Vagina (tissue), 2 donors: ENCODE data around the gene GSG1L. TPM values are rescaled to one million over a fixed set of nuclear protein-coding genes. Genes with fewer than 3 reads are reported as not detected.

Source experiments
- DNase-seq, 2 donors: peaks; one replicate each; pipeline ENCODE4 v3.0.0-alpha.2; 2017; ENCODE audit errors: extremely low spot score in 2 of 2
- H3K27ac ChIP-seq: fragments of 200-600 bp; sonication (generic); one replicate; pipeline ENCODE4 v1.5.1; 2019
- H3K27me3 ChIP-seq: fragments of 200-600 bp; sonication (generic); one replicate; pipeline ENCODE4 v1.5.1; 2019
- H3K36me3 ChIP-seq, 2 donors: fragments of 200-600 bp; sonication (generic); one replicate each; pipeline ENCODE4 v1.5.1; 2017 to 2019
- H3K4me1 ChIP-seq: fragments of 200-600 bp; sonication (generic); one replicate; pipeline ENCODE4 v1.5.1; 2019
- H3K4me3 ChIP-seq, 2 donors: fragments of 200-600 bp; sonication (generic); 1 replicate in 1 of 2; 2 replicates in 1 of 2; pipeline ENCODE4 v1.5.1; 2016 to 2019
- H3K9me3 ChIP-seq: fragments of 200-600 bp; sonication (generic); one replicate; pipeline ENCODE4 v1.5.1; 2019
- POLR2A ChIP-seq, 2 donors: fragments of 450-650 bp; IDR thresholded peaks; one replicate each; pipeline ENCODE4 v1.6.1; 2017; ENCODE audit warnings: antibody characterized with exemption in 2 of 2, mild to moderate bottlenecking in 2 of 2, moderate library complexity in 2 of 2
- POLR2AphosphoS5 ChIP-seq, 2 donors: sonication (generic); formaldehyde crosslinking; IDR thresholded peaks; one replicate each; pipeline ENCODE4 v1.9.0; 2017; ENCODE audit warnings: antibody characterized with exemption in 2 of 2, mild to moderate bottlenecking in 2 of 2, low read depth in 1 of 2; ENCODE audit not compliant: insufficient read depth in 1 of 2
- intact Hi-C: fragments of 100-400 bp; cut with DNase I; formaldehyde crosslinking; loops from one replicate; pipeline ENCODE4 v1.15.1; 2023
- total RNA-seq: library from RNA; depleted of rRNA; stranded (reverse); fragments of >200 nt; gene quantifications from one replicate; pipeline ENCODE4 v1.2.3, GENCODE V29; 2016
- TF ChIP-seq, protein P1 (sequence below), 3 experiments: fragments of 450-650 bp in 2 of 3; fragments of 200-600 bp in 1 of 3; sonication (generic) in 1 of 3; IDR thresholded peaks; one replicate each; pipeline ENCODE4 v1.5.1; 2017 to 2019; ENCODE audit warnings: antibody characterized with exemption in 3 of 3, mild to moderate bottlenecking in 2 of 3, moderate library complexity in 2 of 3

GSG1L gene
- total RNA-seq, 1 donor from 2014 or later: not detected

DNA sequence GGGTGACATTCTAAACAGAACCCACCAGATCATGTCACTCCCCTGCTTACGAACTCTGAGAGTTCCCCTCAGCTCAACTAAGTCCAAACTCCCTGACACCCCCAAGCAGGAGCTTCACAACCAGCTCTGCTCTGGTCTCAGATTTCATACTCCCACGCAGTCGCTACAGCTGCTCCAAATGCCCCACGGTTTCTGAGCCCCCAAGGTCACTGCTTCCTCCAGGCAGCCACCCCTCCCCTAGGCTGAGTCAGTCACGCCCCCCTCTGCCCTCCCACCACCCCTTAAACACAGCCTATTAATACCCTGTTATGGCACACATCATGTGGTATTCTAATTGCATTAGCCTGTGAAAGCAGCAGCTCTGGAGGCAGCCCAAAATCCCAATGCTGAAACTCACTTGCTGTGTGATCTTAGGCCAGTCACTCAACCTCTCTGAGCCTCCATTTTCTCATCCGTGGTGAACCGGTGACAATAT lies 51.5 kb downstream of the GSG1L start:
- Histone ChIP-seq H3K9me3 (no peaks in the 10 kb centered on the region), H3K4me3 (no peak overlapping the region), H3K4me1 (no peaks in the 10 kb centered on the region), H3K27me3 (no peaks in the 10 kb centered on the region), H3K27ac (no peak overlapping the region), H3K36me3 (no peaks in the 10 kb centered on the region)
- intact Hi-C loops: no loop called here
- DNase-seq: no peak
- TF ChIP-seq, protein P1, sequence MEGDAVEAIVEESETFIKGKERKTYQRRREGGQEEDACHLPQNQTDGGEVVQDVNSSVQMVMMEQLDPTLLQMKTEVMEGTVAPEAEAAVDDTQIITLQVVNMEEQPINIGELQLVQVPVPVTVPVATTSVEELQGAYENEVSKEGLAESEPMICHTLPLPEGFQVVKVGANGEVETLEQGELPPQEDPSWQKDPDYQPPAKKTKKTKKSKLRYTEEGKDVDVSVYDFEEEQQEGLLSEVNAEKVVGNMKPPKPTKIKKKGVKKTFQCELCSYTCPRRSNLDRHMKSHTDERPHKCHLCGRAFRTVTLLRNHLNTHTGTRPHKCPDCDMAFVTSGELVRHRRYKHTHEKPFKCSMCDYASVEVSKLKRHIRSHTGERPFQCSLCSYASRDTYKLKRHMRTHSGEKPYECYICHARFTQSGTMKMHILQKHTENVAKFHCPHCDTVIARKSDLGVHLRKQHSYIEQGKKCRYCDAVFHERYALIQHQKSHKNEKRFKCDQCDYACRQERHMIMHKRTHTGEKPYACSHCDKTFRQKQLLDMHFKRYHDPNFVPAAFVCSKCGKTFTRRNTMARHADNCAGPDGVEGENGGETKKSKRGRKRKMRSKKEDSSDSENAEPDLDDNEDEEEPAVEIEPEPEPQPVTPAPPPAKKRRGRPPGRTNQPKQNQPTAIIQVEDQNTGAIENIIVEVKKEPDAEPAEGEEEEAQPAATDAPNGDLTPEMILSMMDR (IDR thresholded peaks at IDR 0.05): no peak
- no peak for TF ChIP-seq POLR2A (IDR thresholded peaks at IDR 0.05)
- TF ChIP-seq POLR2AphosphoS5 (IDR thresholded peaks at IDR 0.05; ENCODE audit: insufficient read depth in 1 of 2, low read depth in 1 of 2): no peak

DNA sequence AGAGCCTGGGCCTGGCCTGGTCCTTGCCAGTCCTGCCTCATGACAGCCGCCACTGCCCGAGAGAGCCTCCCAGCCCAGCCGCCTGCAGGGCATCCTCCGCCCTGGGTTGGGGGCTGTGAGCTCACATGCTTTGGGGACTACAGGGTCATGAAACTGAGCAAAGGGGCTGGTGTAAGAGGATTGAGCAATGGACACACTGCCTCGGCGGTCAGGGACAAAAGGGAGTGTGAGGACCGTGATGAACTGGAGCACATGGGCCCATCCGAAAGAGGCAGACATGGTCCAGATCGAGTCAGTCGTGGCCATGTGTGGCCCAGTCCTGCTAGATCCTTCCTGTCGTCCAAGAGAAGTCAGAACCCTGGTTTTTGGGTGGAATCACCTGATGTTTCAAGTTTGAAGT lies 52.3 kb downstream of the GSG1L start:
- no peak overlapping the region for H3K27ac ChIP-seq
- TF ChIP-seq, protein P1 (IDR thresholded peaks at IDR 0.05): no peak
- TF ChIP-seq POLR2A (IDR thresholded peaks at IDR 0.05): no peak
- no peak overlapping the region for H3K4me3 ChIP-seq
- intact Hi-C loops: no loop called here
- no peak for DNase-seq
- no peaks in the 10 kb centered on the region for H3K9me3 ChIP-seq
- H3K4me1 ChIP-seq: no peaks in the 10 kb centered on the region
- H3K36me3 ChIP-seq: no peaks in the 10 kb centered on the region
- H3K27me3 ChIP-seq: no peaks in the 10 kb centered on the region

DNA sequence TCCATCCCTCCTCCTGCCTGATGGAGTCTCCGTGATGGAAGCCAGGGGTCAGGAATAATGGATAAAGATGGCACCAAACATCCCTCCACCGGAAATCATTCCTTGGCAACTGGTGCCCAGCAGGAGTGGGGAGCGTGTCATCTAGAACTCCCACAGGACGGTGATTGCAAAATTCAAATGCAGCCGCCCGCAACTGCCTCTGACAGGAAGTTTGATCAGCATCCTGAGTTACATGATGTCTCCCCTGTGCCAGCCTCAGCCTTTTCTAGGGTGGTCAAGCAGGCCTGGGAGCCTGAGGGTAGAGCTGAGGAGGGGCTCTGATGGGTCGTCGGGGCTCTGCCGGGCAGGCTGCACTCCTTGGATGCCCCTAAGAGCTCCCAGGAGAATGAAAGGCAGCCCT lies 52.8 kb downstream of the GSG1L start:
- intact Hi-C loops: no loop called here
- H3K27ac ChIP-seq: no peak overlapping the region

DNA sequence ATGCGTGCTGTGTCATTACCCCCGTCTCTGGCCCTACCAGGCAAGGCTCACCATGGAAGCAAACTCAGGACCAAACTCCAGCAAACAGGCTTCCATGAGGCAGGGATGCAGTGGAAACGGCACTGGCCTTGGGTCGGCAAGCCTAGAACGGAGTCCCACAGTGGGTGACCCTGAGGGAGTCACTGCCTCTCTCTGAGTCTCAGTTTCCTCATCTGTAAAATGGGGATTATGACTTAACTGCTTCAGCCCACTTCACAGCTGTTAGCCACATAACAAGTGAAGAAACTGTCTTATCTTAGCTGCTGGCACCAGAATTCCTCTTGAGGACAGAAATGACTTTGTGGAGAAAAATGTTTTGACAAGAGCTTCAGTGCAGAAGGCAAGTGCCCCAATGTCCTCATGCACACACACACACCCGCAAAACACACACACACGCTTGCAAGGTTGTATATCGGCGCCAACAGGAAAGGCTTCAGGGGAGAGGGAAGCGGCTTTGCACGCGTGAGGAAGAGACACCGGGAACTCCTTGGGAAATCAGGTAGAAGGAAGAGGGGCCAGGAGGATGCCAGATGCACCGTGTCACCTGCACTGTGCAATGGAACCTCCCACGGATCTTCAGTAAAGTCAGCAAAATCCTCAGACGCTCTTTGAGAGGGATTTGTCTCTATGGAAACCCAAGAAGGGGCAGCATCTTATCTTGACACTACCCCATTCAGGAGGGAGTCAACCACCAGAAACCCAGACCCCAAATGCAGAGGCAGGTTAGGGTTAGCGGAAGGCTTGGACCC lies 53.7 kb downstream of the GSG1L start:
- Histone ChIP-seq H3K4me1 (no peaks in the 10 kb centered on the region), H3K36me3 (no peaks in the 10 kb centered on the region), H3K27me3 (no peaks in the 10 kb centered on the region), H3K4me3 (no peak overlapping the region), H3K27ac (no peak overlapping the region), H3K9me3 (no peaks in the 10 kb centered on the region)
- no peak for DNase-seq
- intact Hi-C loops: no loop called here
- TF ChIP-seq POLR2A (IDR thresholded peaks at IDR 0.05) (no peak), POLR2AphosphoS5 (IDR thresholded peaks at IDR 0.05; ENCODE audit: insufficient read depth in 1 of 2, low read depth in 1 of 2) (no peak)
- TF ChIP-seq, protein P1 (IDR thresholded peaks at IDR 0.05): no peak

More for the DNA sequence above, 52.8 kb downstream of the GSG1L start:
- no peak for DNase-seq
- Histone ChIP-seq H3K4me3 (no peak overlapping the region), H3K4me1 (no peaks in the 10 kb centered on the region), H3K27me3 (no peaks in the 10 kb centered on the region), H3K9me3 (no peaks in the 10 kb centered on the region), H3K36me3 (no peaks in the 10 kb centered on the region)
- TF ChIP-seq, protein P1 (IDR thresholded peaks at IDR 0.05): no peak
- no peak for TF ChIP-seq POLR2AphosphoS5 (IDR thresholded peaks at IDR 0.05; ENCODE audit: insufficient read depth in 1 of 2, low read depth in 1 of 2)
- no peak for TF ChIP-seq POLR2A (IDR thresholded peaks at IDR 0.05)

DNA sequence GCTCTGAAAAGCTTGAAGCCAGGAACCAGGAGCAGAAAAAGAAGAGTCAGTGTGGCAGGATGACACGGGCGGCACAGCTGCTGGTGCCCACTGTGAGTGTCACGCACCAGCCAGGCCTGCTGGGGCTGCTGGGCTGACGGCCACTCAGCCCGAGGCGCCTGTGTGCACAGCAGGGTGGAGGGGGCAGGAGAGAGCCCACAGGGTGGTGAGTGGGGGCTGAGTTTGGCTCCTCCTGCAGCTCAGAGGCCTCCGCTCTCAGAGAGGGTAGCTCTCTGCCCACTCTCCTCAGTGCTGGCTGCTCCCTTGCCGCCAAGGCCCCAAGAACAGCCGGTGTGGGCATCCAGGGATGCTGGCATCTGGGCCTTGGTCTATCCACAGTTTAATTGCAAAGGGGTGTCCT lies 59.6 kb downstream of the GSG1L start:
- Histone ChIP-seq H3K27ac (no peak overlapping the region), H3K36me3 (no peaks in the 10 kb centered on the region), H3K9me3 (no peaks in the 10 kb centered on the region), H3K27me3 (no peaks in the 10 kb centered on the region), H3K4me3 (no peak overlapping the region), H3K4me1 (no peaks in the 10 kb centered on the region)
- no peak for DNase-seq
- intact Hi-C loops: no loop called here
- TF ChIP-seq, protein P1 (IDR thresholded peaks at IDR 0.05): no peak
